ENCODE results near the gene GPR34.

DNA sequence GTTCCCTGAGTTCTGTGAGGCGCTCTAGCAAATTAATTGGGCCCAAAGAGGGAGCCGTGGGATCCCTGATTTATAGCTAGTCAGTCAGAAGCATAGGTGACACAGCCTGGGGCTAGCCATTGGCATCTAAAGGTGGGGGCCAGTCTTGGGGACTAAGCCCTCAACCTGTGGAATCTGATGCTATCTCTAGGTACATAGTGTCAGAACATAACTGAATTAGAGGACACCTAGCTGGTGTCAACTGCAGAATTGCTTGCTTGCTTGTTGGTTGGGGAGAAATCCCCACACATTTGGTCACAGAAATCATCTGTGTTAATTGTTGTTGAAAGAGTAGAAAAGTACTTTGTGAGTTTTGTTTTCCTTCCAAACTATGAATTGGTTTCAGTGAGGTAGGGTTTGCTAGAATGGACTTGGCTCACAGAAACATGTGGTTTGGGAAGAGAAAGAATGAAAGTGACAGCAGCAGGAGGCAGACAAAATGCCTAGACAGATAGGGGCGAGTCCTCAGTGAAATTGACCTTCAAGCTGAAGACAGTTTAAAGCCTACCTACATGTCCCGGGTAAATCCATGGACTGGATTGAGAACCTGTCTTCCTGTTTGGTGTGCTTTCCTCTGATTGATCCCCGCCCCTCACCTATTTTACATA lies 22.4 kb downstream of the GPR34 start:
- no peak for TF ChIP-seq REST (IDR thresholded peaks at IDR 0.05; ENCODE audit: low read depth)
- TF ChIP-seq CREB1 (IDR thresholded peaks at IDR 0.05; ENCODE audit: low read depth), result no peak
- no peak for TF ChIP-seq RAD21 (IDR thresholded peaks at IDR 0.05; ENCODE audit: low read depth)
- TF ChIP-seq YY1 (IDR thresholded peaks at IDR 0.05; ENCODE audit: low read depth), result no peak
- TF ChIP-seq EP300 (IDR thresholded peaks at IDR 0.05; ENCODE audit: borderline replicate concordance), result no peak

All from Ishikawa (cell line).